ENCODE results near the gene RSPH10B2.
"Not testable (repeated sequence)": the region's sequence is repeated elsewhere in the genome, so short reads cannot be mapped to it uniquely, and the experiment has no call there.

The RSPH10B2 gene

GRCh38 chr7:6753964-6754363 lies at the start of gene RSPH10B2:
TSS of gene RSPH10B2 (plus strand) at chr7:6754103. CDS start at chr7:6757678, 3,575 bp downstream.
- H3K9ac ChIP-seq (ENCODE audit: low read length); H3K36me3 ChIP-seq (ENCODE audit: control insufficient read depth, insufficient read depth, low read length); H3K27me3 ChIP-seq (ENCODE audit: control insufficient read depth, insufficient read depth, low read length); H3K4me1 ChIP-seq (ENCODE audit: control insufficient read depth, insufficient read depth, low read length); H3K9me3 ChIP-seq (ENCODE audit: control insufficient read depth, low read length); H3K4me3 ChIP-seq (ENCODE audit: low read length): not testable (repeated sequence)

DNA sequence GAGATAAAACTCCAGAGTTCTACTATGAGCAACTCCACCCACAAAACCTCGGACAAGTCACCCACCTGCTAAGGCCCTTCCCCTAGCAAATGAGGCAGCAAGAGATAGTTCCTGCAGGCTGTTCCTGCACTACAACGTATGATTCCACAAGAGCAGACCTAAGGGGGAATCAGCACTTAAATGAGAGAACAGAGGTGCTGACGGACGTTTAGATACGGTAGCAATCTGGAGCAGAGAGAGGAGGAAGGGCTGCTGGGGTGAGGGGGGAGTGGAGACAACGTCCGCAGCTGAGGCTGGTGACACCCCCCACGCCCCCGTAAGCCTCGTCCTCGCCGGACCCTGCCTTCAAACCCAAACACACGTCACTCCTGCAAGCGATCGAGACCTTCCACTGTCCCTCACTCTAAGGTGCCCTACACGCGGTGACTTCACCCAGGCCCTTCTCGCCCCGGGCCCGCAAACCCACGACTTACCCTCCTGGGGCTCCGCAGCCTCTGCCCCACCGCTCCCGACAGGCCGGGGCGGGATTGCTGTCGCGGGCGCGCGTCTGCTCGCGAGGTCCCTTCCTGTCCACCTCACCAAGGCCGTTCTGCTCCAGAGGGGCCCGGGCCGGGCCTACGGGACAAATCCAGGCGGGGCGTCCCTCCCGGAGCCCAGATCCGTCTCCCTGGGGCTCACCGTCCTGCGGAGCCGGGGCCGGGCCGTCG lies 47.8 kb upstream of the RSPH10B2 start:
- peak overlapping the region; percentile 89 for H3K9ac ChIP-seq (ENCODE audit: low read length)
- peaks cover 14% of the 10 kb centered on the region for H3K4me1 ChIP-seq (ENCODE audit: control insufficient read depth, insufficient read depth, low read length)
- H3K27me3 ChIP-seq (ENCODE audit: control insufficient read depth, insufficient read depth, low read length), result peaks cover 10% of the 10 kb centered on the region
- H3K4me3 ChIP-seq (ENCODE audit: low read length), result peak overlapping the region; percentile 90
- peaks cover 9% of the 10 kb centered on the region for H3K36me3 ChIP-seq (ENCODE audit: control insufficient read depth, insufficient read depth, low read length)
- H3K9me3 ChIP-seq (ENCODE audit: control insufficient read depth, low read length), result no peaks in the 10 kb centered on the region

- Histone ChIP-seq H3K9ac (ENCODE audit: low read length) (peak within 1 kb of the TSS; percentile 89), H3K27me3 (ENCODE audit: control insufficient read depth, insufficient read depth, low read length) (peaks cover 10% of the 10 kb centered on the region), H3K4me1 (ENCODE audit: control insufficient read depth, insufficient read depth, low read length) (peaks cover 14% of the 10 kb centered on the region), H3K4me3 (ENCODE audit: low read length) (peak within 1 kb of the TSS; percentile 90), H3K36me3 (ENCODE audit: control insufficient read depth, insufficient read depth, low read length) (peaks cover 9% of the 10 kb centered on the region), H3K9me3 (ENCODE audit: control insufficient read depth, low read length) (no peaks in the 10 kb centered on the region)
Measured at GRCh38 chr7:6706666-6707407, 47.1 kb upstream of the RSPH10B2 start, which contains the start of gene ZNF12. TSS of gene ZNF12 (minus strand) at chr7:6706947. CDS start at chr7:6705173, 1,774 bp downstream.

DNA sequence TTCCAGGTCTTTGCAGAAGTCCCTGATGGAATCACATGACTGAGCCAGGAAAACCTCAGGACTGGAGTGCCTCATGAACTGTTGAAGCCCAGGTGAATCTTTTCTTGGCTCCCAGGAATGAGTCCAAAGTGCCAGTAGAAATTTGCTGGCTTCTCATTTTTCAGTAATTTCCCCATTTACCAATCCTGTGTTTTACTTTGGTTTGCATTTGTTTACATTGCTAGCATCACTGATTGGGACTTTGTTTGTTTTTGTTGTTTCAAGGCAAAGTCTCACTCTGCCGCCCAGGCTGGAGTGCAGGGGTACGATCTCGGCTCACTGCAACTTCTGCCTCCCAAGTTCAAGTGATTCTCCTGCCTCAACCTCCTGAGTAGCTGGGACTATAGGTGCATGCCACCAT lies 45.6 kb upstream of the RSPH10B2 start:
- Histone ChIP-seq H3K27me3 (ENCODE audit: control insufficient read depth, insufficient read depth, low read length) (peaks cover 10% of the 10 kb centered on the region), H3K4me1 (ENCODE audit: control insufficient read depth, insufficient read depth, low read length) (peaks cover 14% of the 10 kb centered on the region), H3K36me3 (ENCODE audit: control insufficient read depth, insufficient read depth, low read length) (peaks cover 6% of the 10 kb centered on the region), H3K9ac (ENCODE audit: low read length) (no peak overlapping the region), H3K4me3 (ENCODE audit: low read length) (no peak overlapping the region), H3K9me3 (ENCODE audit: control insufficient read depth, low read length) (no peaks in the 10 kb centered on the region)

- Histone ChIP-seq H3K9me3 (ENCODE audit: control insufficient read depth, low read length) (no peaks in the 10 kb centered on the region), H3K4me1 (ENCODE audit: control insufficient read depth, insufficient read depth, low read length) (peaks cover 14% of the 10 kb centered on the region), H3K9ac (ENCODE audit: low read length) (no peak overlapping the region), H3K27me3 (ENCODE audit: control insufficient read depth, insufficient read depth, low read length) (peaks cover 10% of the 10 kb centered on the region), H3K36me3 (ENCODE audit: control insufficient read depth, insufficient read depth, low read length) (no peaks in the 10 kb centered on the region), H3K4me3 (ENCODE audit: low read length) (no peak overlapping the region)
Measured at GRCh38 chr7:6709808-6710207, 44.1 kb upstream of the RSPH10B2 start.

DNA sequence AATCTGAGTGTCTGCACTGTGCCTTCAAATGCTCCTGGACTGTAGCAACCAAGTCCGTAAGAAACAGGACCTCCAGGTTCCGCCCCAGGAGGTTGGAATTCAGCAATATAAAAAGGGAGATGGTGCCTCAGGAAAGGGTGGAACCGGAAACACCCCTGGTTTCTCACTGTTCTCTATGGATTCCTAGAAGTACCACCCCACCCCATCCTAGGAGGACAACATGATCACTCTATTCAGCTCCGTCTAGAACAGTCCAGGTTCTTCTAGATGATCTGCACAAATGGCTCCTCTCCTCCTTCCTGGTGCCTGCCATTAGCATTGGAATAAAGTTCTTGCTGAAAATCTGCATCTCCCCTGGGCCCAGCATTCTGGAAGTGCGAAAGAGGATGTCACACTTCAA lies 39.5 kb upstream of the RSPH10B2 start:
- no peak overlapping the region for H3K9ac ChIP-seq (ENCODE audit: low read length)
- no peaks in the 10 kb centered on the region for H3K9me3 ChIP-seq (ENCODE audit: control insufficient read depth, low read length)
- H3K4me3 ChIP-seq (ENCODE audit: low read length), result no peak overlapping the region
- no peaks in the 10 kb centered on the region for H3K27me3 ChIP-seq (ENCODE audit: control insufficient read depth, insufficient read depth, low read length)
- H3K4me1 ChIP-seq (ENCODE audit: control insufficient read depth, insufficient read depth, low read length), result no peaks in the 10 kb centered on the region
- H3K36me3 ChIP-seq (ENCODE audit: control insufficient read depth, insufficient read depth, low read length), result no peaks in the 10 kb centered on the region

GRCh38 chr7:6715898-6716297 lies 38.0 kb upstream of the RSPH10B2 start:
- not testable (repeated sequence) for H3K36me3 ChIP-seq (ENCODE audit: control insufficient read depth, insufficient read depth, low read length); H3K4me3 ChIP-seq (ENCODE audit: low read length); H3K9ac ChIP-seq (ENCODE audit: low read length); H3K4me1 ChIP-seq (ENCODE audit: control insufficient read depth, insufficient read depth, low read length); H3K27me3 ChIP-seq (ENCODE audit: control insufficient read depth, insufficient read depth, low read length); H3K9me3 ChIP-seq (ENCODE audit: control insufficient read depth, low read length)

DNA sequence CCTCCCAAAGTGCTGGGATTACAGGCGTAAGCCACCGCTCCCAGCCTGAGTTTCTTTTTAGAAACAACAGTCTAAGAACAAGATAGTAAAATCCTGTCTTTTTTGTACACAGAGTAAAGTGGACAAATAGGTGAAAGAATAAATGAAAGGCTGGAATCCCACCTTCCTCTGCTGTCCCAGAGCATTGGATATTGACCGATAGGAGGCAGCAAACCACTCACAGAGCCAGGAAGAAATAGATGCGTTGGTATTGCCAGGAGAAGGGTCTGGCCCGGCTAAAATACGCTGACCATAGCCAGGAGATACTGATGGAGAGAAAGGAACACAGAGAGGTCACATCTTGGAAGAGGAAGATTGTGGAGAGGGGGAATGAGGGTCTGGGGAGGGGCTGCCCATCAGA lies 35.8 kb upstream of the RSPH10B2 start:
- H3K36me3 ChIP-seq (ENCODE audit: control insufficient read depth, insufficient read depth, low read length), result no peaks in the 10 kb centered on the region
- no peaks in the 10 kb centered on the region for H3K9me3 ChIP-seq (ENCODE audit: control insufficient read depth, low read length)
- no peak overlapping the region for H3K4me3 ChIP-seq (ENCODE audit: low read length)
- no peaks in the 10 kb centered on the region for H3K4me1 ChIP-seq (ENCODE audit: control insufficient read depth, insufficient read depth, low read length)
- no peak overlapping the region for H3K9ac ChIP-seq (ENCODE audit: low read length)
- H3K27me3 ChIP-seq (ENCODE audit: control insufficient read depth, insufficient read depth, low read length), result no peaks in the 10 kb centered on the region

DNA sequence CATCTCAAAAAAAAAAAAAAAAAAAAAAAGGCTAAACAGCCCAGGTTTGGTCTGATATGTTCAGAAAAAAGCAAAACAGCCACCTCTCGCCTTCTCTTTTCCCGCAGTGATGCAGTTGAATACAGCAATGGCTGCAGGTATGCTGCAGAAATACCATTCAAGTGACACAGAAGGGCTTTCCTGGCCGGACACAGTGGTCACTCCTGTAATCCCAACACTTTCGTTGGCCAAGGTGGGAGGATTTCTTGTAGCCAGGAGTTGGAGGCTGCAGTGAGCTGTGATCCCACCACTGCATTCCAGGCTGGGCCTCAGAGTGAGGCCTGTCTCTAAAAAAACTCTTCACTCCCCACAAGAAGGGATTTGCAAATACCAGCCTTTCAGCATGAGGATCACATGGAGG lies 29.6 kb upstream of the RSPH10B2 start:
- H3K9me3 ChIP-seq (ENCODE audit: control insufficient read depth, low read length); H3K9ac ChIP-seq (ENCODE audit: low read length); H3K4me3 ChIP-seq (ENCODE audit: low read length); H3K4me1 ChIP-seq (ENCODE audit: control insufficient read depth, insufficient read depth, low read length); H3K36me3 ChIP-seq (ENCODE audit: control insufficient read depth, insufficient read depth, low read length); H3K27me3 ChIP-seq (ENCODE audit: control insufficient read depth, insufficient read depth, low read length): not testable (repeated sequence)

GRCh38 chr7:6725003-6725402 lies 28.9 kb upstream of the RSPH10B2 start:
- no peaks in the 10 kb centered on the region for H3K4me1 ChIP-seq (ENCODE audit: control insufficient read depth, insufficient read depth, low read length)
- H3K9ac ChIP-seq (ENCODE audit: low read length), result no peak overlapping the region
- H3K4me3 ChIP-seq (ENCODE audit: low read length), result no peak overlapping the region
- no peaks in the 10 kb centered on the region for H3K9me3 ChIP-seq (ENCODE audit: control insufficient read depth, low read length)
- H3K27me3 ChIP-seq (ENCODE audit: control insufficient read depth, insufficient read depth, low read length), result peaks cover 2% of the 10 kb centered on the region
- no peaks in the 10 kb centered on the region for H3K36me3 ChIP-seq (ENCODE audit: control insufficient read depth, insufficient read depth, low read length)

GRCh38 chr7:6726341-6726740 lies 27.6 kb upstream of the RSPH10B2 start:
- not testable (repeated sequence) for H3K4me3 ChIP-seq (ENCODE audit: low read length); H3K4me1 ChIP-seq (ENCODE audit: control insufficient read depth, insufficient read depth, low read length); H3K27me3 ChIP-seq (ENCODE audit: control insufficient read depth, insufficient read depth, low read length); H3K36me3 ChIP-seq (ENCODE audit: control insufficient read depth, insufficient read depth, low read length); H3K9me3 ChIP-seq (ENCODE audit: control insufficient read depth, low read length); H3K9ac ChIP-seq (ENCODE audit: low read length)

- H3K4me1 ChIP-seq (ENCODE audit: control insufficient read depth, insufficient read depth, low read length), result no peaks in the 10 kb centered on the region
- H3K27me3 ChIP-seq (ENCODE audit: control insufficient read depth, insufficient read depth, low read length), result peaks cover 2% of the 10 kb centered on the region
- no peaks in the 10 kb centered on the region for H3K9me3 ChIP-seq (ENCODE audit: control insufficient read depth, low read length)
- no peak overlapping the region for H3K4me3 ChIP-seq (ENCODE audit: low read length)
- H3K36me3 ChIP-seq (ENCODE audit: control insufficient read depth, insufficient read depth, low read length), result no peaks in the 10 kb centered on the region
- H3K9ac ChIP-seq (ENCODE audit: low read length), result no peak overlapping the region
Measured at GRCh38 chr7:6727663-6728062, 26.2 kb upstream of the RSPH10B2 start.

All from mucosa of stomach (tissue), 1 donor.